Trophoblast cell (in vitro differentiated cells and primary cell): Measurements from ENCODE around the gene SAMD14.

Experiments
- DNase-seq, 2 donors: peaks; one replicate each; pipeline ENCODE4 v3.0.0-alpha.2; 2016
- H2AFZ ChIP-seq: 2 replicates; pipeline ENCODE4 v1.6.1; 2013; ENCODE audit warnings: low read length, moderate library complexity, mild to moderate bottlenecking; ENCODE audit not compliant: insufficient read depth, poor library complexity
- H2AK5ac ChIP-seq: 2 replicates; pipeline ENCODE4 v1.6.1; 2013; ENCODE audit warnings: mild to moderate bottlenecking, low read length
- H2BK120ac ChIP-seq: 2 replicates; pipeline ENCODE4 v1.6.1; 2013; ENCODE audit warnings: low read length, mild to moderate bottlenecking, moderate library complexity; ENCODE audit not compliant: insufficient read depth, poor library complexity
- H2BK12ac ChIP-seq: 2 replicates; pipeline ENCODE4 v1.6.1; 2013; ENCODE audit warnings: mild to moderate bottlenecking, low read length, moderate library complexity
- H2BK5ac ChIP-seq: 2 replicates; pipeline ENCODE4 v1.6.1; 2013; ENCODE audit warnings: low read length, low read depth, moderate library complexity, mild to moderate bottlenecking; ENCODE audit not compliant: poor library complexity
- H3K14ac ChIP-seq: 2 replicates; pipeline ENCODE4 v1.6.1; 2013; ENCODE audit warnings: mild to moderate bottlenecking, low read length
- H3K18ac ChIP-seq: 2 replicates; pipeline ENCODE4 v1.6.1; 2013; ENCODE audit warnings: mild to moderate bottlenecking, low read length
- H3K23ac ChIP-seq: 2 replicates; pipeline ENCODE4 v1.6.1; 2013; ENCODE audit warnings: low read length
- H3K27ac ChIP-seq: 2 replicates; pipeline ENCODE4 v1.5.1; 2013; ENCODE audit warnings: low read depth, mild to moderate bottlenecking, inconsistent platforms, low read length, moderate library complexity
- H3K27me3 ChIP-seq: 2 replicates; pipeline ENCODE4 v1.6.1; 2013; ENCODE audit warnings: inconsistent platforms, mild to moderate bottlenecking, low read length, moderate library complexity; ENCODE audit not compliant: insufficient read depth
- H3K36me3 ChIP-seq, 2 experiments: 1 replicate in 1 of 2; 2 replicates in 1 of 2; pipeline ENCODE4 v1.6.1; 2013; ENCODE audit warnings: low read length in 2 of 2, mild to moderate bottlenecking in 2 of 2, moderate library complexity in 1 of 2; ENCODE audit not compliant: insufficient read depth in 2 of 2, control insufficient read depth in 1 of 2
- H3K4ac ChIP-seq: 2 replicates; pipeline ENCODE4 v1.6.1; 2013; ENCODE audit warnings: low read depth, mild to moderate bottlenecking, low read length, moderate library complexity
- H3K4me1 ChIP-seq, 2 experiments: 1 replicate in 1 of 2; 2 replicates in 1 of 2; pipeline ENCODE4 v1.6.1; 2013; ENCODE audit warnings: low read length in 2 of 2, mild to moderate bottlenecking in 2 of 2, moderate library complexity in 1 of 2; ENCODE audit not compliant: insufficient read depth in 2 of 2, control insufficient read depth in 1 of 2
- H3K4me2 ChIP-seq: 2 replicates; pipeline ENCODE4 v1.6.1; 2013; ENCODE audit warnings: inconsistent platforms, mild to moderate bottlenecking, low read length, moderate library complexity
- H3K4me3 ChIP-seq: 2 replicates; pipeline ENCODE4 v1.5.1; 2013; ENCODE audit warnings: mild to moderate bottlenecking, low read depth, low read length, inconsistent platforms
- H3K79me1 ChIP-seq: one replicate; pipeline ENCODE4 v1.6.1; 2013; ENCODE audit warnings: low read length
- H3K79me2 ChIP-seq: 2 replicates; pipeline ENCODE4 v1.6.1; 2013; ENCODE audit warnings: low read length, mild to moderate bottlenecking; ENCODE audit not compliant: control insufficient read depth, insufficient read depth, poor library complexity
- H3K9ac ChIP-seq: 2 replicates; pipeline ENCODE4 v1.6.1; 2013; ENCODE audit warnings: mild to moderate bottlenecking, low read length
- H3K9me3 ChIP-seq: 2 replicates; pipeline ENCODE4 v1.6.1; 2013; ENCODE audit warnings: low read depth, mild to moderate bottlenecking, control low read depth, inconsistent platforms, low read length; ENCODE audit not compliant: insufficient read depth
- H4K12ac ChIP-seq: 2 replicates; pipeline ENCODE4 v1.6.1; 2013; ENCODE audit warnings: low read depth, mild to moderate bottlenecking, low read length, moderate library complexity
- H4K8ac ChIP-seq: 2 replicates; pipeline ENCODE4 v1.6.1; 2013; ENCODE audit warnings: low read depth, mild to moderate bottlenecking, low read length, moderate library complexity
- H4K91ac ChIP-seq: one replicate; pipeline ENCODE4 v1.6.1; 2013; ENCODE audit warnings: low read depth, mild to moderate bottlenecking, low read length, moderate library complexity
- WGBS: extraction: QIAGEN DNeasy Blood & Tissue Kit; methylation state at CpG from one replicate; pipeline ENCODE4 v1.1.7; 2013; ENCODE audit warnings: missing lambda C conversion rate; ENCODE audit not compliant: insufficient read length, insufficient coverage; ENCODE audit errors: extremely low coverage; 5-methylcytosine and 5-hydroxymethylcytosine counted together

The SAMD14 gene

DNA sequence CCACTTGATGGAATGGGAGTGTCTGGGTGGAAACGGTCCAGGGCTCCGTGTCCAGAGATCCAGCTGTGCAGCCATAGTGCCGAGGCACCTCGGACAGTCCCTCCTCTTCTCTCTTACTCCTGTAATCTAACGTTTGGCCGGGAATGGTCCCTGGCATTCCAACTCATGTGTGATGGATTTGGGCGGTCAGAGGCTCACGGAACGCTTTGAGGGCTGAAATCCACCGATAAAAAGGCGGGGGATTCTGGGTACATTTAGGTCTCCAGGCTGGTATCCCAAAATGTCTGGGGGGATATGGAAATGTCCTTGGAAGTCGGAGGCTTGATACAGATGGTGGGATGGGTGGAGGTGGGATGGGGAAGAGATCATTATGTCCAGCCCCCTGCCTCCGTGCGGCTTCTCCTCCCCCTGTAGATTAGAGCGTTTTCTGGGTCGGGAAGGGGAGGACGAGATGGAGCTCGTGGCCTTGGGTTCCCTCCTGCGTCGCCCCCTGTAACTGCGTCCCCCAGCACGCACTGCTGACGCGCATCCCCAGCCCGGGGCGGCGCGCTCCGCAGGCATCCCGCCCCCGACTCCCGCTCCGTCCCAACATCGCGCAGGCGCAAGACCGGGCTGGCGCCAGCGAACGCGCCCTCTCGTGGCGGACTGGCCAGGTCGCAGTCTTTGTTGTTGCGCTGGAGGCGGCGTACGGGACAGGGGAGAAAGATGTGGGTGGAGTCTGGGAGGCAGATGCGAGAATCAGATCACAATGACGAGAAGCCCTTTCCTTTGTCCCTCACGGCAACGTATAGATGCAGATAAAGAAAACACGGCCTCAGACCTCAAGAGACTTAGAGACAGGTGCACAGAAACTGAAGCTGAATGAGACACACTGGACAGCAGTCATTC is 31.3 kb upstream of the SAMD14 start:
- peak overlapping the region; percentile 10 for H3K9ac ChIP-seq
- H3K4ac ChIP-seq: no peak overlapping the region
- no peaks in the 10 kb centered on the region for H3K9me3 ChIP-seq
- peak overlapping the region; percentile 79 for H2AFZ ChIP-seq
- no peak overlapping the region for H3K27ac ChIP-seq
- peak overlapping the region; percentile 80 for H3K4me2 ChIP-seq
- H2BK120ac ChIP-seq: no peak overlapping the region
- no CpG with 5 or more reads among the region's 53 CpGs for WGBS
- peak overlapping the region; percentile 44 for H4K91ac ChIP-seq
- no peaks in the 10 kb centered on the region for H3K79me2 ChIP-seq
- H3K4me3 ChIP-seq: peak overlapping the region; percentile 66
- peaks cover 0 to 8% of the 10 kb centered on the region in 2 experiments for H3K4me1 ChIP-seq
- no peak overlapping the region for H2BK12ac ChIP-seq
- H4K12ac ChIP-seq: peak overlapping the region; percentile 14
- peak overlapping the region; percentile 53 for H3K14ac ChIP-seq
- H4K8ac ChIP-seq: peak overlapping the region; percentile 83
- no peak overlapping the region for H3K23ac ChIP-seq
- H3K36me3 ChIP-seq: no peaks in the 10 kb centered on the region
- DNase-seq: peak; percentile 88 to 96
- peaks cover 2% of the 10 kb centered on the region for H3K27me3 ChIP-seq
- H2BK5ac ChIP-seq: no peak overlapping the region
- H3K18ac ChIP-seq: peak overlapping the region; percentile 31
- no peak overlapping the region for H2AK5ac ChIP-seq
- H3K79me1 ChIP-seq: no peaks in the 10 kb centered on the region

DNA sequence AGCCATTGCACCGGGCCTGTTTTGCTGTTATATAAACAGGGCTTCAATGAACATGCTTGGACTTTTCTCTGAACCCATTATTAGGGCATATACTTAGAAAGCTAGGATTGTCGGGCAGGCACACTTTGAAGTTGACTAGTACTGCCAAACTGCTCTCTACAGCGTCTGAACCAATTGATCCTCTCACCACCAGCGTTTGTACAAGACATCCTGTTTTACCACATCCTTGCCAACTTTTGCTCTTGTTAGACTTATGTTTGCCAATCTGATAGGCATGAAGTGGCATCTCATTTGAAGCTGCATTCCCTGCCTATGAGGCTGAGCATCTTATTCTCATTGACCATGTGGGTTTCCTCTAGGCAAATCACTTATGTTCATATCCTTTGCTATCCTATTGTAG is 27.9 kb upstream of the SAMD14 start:
- Histone ChIP-seq H4K91ac (no peak overlapping the region), H2BK5ac (no peak overlapping the region), H3K9me3 (no peaks in the 10 kb centered on the region), H2BK120ac (no peak overlapping the region), H3K79me1 (no peaks in the 10 kb centered on the region), H2BK12ac (no peak overlapping the region), H4K8ac (no peak overlapping the region), H4K12ac (no peak overlapping the region), H3K4me3 (no peak overlapping the region), H3K4ac (no peak overlapping the region), H3K27ac (no peak overlapping the region), H2AFZ (no peak overlapping the region), H3K4me2 (no peak overlapping the region), H3K23ac (no peak overlapping the region), H3K36me3 (no peaks in the 10 kb centered on the region), H3K18ac (no peak overlapping the region), H3K9ac (no peak overlapping the region), H2AK5ac (no peak overlapping the region), H3K4me1 (peaks cover 0 to 8% of the 10 kb centered on the region in 2 experiments), H3K14ac (no peak overlapping the region), H3K27me3 (peaks cover 2% of the 10 kb centered on the region), H3K79me2 (no peaks in the 10 kb centered on the region)
- WGBS: no CpG with 5 or more reads among the region's 4 CpGs
- no peak for DNase-seq

DNA sequence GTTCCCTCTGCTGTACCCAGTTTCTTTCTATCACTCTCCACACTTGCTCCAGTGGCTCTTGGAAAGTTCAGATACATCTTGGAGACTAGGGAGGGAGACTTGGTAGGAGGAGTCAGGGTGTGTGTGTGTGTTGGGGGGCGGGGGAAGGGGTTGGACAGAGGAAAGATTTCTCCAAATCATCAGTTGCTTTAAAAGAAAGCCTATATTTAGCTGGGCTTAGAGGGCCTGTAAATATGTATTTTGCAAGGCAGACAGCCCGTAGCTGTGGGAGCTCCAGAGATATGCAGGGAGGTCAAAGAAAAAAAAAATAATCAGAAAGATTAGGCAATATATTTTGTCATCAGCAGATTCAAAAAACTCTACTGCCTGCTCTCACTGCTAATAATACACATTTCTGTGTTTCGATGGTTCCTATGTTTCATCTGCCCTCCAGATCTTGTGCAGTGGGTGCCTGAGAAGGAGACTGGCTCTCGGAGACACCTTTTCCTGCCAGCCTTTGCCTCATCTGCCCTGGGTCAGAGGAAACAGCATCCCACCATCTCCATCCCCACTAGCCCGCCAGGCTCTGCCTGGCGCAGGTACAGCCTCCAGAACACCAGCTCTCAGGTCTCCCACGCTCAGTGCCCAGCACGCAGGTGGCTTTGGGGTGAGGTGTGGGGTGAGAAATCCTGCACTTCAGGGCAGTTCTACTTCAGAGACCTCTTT is 25.3 kb upstream of the SAMD14 start:
- H4K8ac ChIP-seq: no peak overlapping the region
- H3K14ac ChIP-seq: no peak overlapping the region
- H3K36me3 ChIP-seq: no peaks in the 10 kb centered on the region
- no peak overlapping the region for H2BK12ac ChIP-seq
- no peak overlapping the region for H3K18ac ChIP-seq
- no peak overlapping the region for H4K91ac ChIP-seq
- no peak overlapping the region for H3K27ac ChIP-seq
- no peak overlapping the region for H3K4me2 ChIP-seq
- no peak overlapping the region for H3K23ac ChIP-seq
- H4K12ac ChIP-seq: no peak overlapping the region
- H3K4me3 ChIP-seq: no peak overlapping the region
- peak overlapping the region; percentile 18 for H2BK120ac ChIP-seq
- peaks cover 6 to 10% of the 10 kb centered on the region in 2 experiments for H3K4me1 ChIP-seq
- H2BK5ac ChIP-seq: no peak overlapping the region
- no peak overlapping the region for H2AFZ ChIP-seq
- no peaks in the 10 kb centered on the region for H3K9me3 ChIP-seq
- H3K79me2 ChIP-seq: peaks cover 6% of the 10 kb centered on the region
- no peak overlapping the region for H3K9ac ChIP-seq
- peaks cover 13% of the 10 kb centered on the region for H3K79me1 ChIP-seq
- peaks cover 2% of the 10 kb centered on the region for H3K27me3 ChIP-seq
- WGBS: no CpG with 5 or more reads among the region's 8 CpGs
- DNase-seq: no peak
- H3K4ac ChIP-seq: no peak overlapping the region
- peak overlapping the region; percentile 45 for H2AK5ac ChIP-seq

DNA sequence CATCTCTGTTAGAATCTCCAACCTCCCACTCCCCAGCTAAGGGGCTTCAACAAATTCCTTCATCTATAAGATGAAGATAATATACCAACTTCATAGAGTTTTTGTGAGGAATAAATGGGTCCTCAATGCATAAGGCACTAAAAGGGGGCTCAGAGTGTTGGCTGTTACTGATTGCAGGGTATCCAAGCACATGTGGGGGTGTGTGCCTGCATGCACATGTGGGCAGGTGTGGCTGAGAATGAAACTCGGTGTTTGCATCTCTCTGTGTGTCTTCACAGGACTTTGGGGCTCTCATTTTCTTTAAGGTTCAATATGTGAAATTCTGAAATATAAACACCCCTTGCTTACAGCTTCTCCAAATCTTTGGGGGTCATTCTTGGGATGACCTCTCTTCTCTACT is 24.6 kb upstream of the SAMD14 start:
- Histone ChIP-seq H3K36me3 (no peaks in the 10 kb centered on the region), H3K79me2 (peaks cover 12% of the 10 kb centered on the region)
- no CpG with 5 or more reads among the region's 1 CpG for WGBS

More for the DNA sequence above, 24.6 kb upstream of the SAMD14 start:
- peaks cover 7 to 10% of the 10 kb centered on the region in 2 experiments for H3K4me1 ChIP-seq
- H2BK120ac ChIP-seq: no peak overlapping the region
- H3K14ac ChIP-seq: no peak overlapping the region
- H2AK5ac ChIP-seq: no peak overlapping the region
- H3K27me3 ChIP-seq: peaks cover 2% of the 10 kb centered on the region
- no peak overlapping the region for H2AFZ ChIP-seq
- H4K12ac ChIP-seq: no peak overlapping the region
- H4K8ac ChIP-seq: no peak overlapping the region
- H2BK12ac ChIP-seq: no peak overlapping the region
- no peaks in the 10 kb centered on the region for H3K9me3 ChIP-seq
- H2BK5ac ChIP-seq: no peak overlapping the region
- H4K91ac ChIP-seq: no peak overlapping the region
- no peak overlapping the region for H3K18ac ChIP-seq
- no peak overlapping the region for H3K27ac ChIP-seq
- no peak for DNase-seq
- no peak overlapping the region for H3K4me2 ChIP-seq
- H3K23ac ChIP-seq: no peak overlapping the region
- H3K79me1 ChIP-seq: peaks cover 18% of the 10 kb centered on the region
- no peak overlapping the region for H3K9ac ChIP-seq
- no peak overlapping the region for H3K4me3 ChIP-seq
- H3K4ac ChIP-seq: no peak overlapping the region
